Nephron progenitor cell (in vitro differentiated cells): ENCODE measurements around the gene PIGBOS1.

Experiments used
- DNase-seq: peaks from one replicate; pipeline ENCODE4 v3.0.0; 2021
- H3K27ac Mint-ChIP-seq: 2 replicates; pipeline ENCODE4 v1.8.0; 2021; ENCODE audit warnings: mild to moderate bottlenecking, moderate library complexity, mixed read lengths
- H3K27me3 Mint-ChIP-seq: 2 replicates; pipeline ENCODE4 v1.8.0; 2021; ENCODE audit warnings: mild to moderate bottlenecking, low read depth, mixed read lengths; ENCODE audit not compliant: poor library complexity
- H3K36me3 Mint-ChIP-seq: 2 replicates; pipeline ENCODE4 v1.8.0; 2021; ENCODE audit warnings: low read depth, mixed read lengths
- H3K4me1 Mint-ChIP-seq: 2 replicates; pipeline ENCODE4 v1.8.0; 2021; ENCODE audit warnings: mixed read lengths
- H3K4me3 Mint-ChIP-seq: 2 replicates; pipeline ENCODE4 v1.8.0; 2021; ENCODE audit warnings: mild to moderate bottlenecking, moderate library complexity, mixed read lengths
- H3K9me3 Mint-ChIP-seq: 2 replicates; pipeline ENCODE4 v1.8.0; 2021; ENCODE audit warnings: mild to moderate bottlenecking, moderate library complexity, mixed read lengths
- TF ChIP-seq, protein P1 (sequence below): fragments of 200-600 bp; sonication (generic); IDR thresholded peaks from 2 replicates; pipeline ENCODE4 v1.5.0; 2021; ENCODE audit warnings: antibody characterized with exemption

The PIGBOS1 gene

GRCh38 chr15:55267401-55268175, 51.3 kb downstream of the PIGBOS1 start:
- DNase-seq, result no peak
- Mint-ChIP-seq H3K27ac (peak overlapping the region; percentile 12), H3K27me3 (no peaks in the 10 kb centered on the region), H3K36me3 (peaks cover 2% of the 10 kb centered on the region), H3K9me3 (peaks cover 2% of the 10 kb centered on the region), H3K4me3 (no peak overlapping the region), H3K4me1 (peaks cover 50% of the 10 kb centered on the region)
- TF ChIP-seq, protein P1, sequence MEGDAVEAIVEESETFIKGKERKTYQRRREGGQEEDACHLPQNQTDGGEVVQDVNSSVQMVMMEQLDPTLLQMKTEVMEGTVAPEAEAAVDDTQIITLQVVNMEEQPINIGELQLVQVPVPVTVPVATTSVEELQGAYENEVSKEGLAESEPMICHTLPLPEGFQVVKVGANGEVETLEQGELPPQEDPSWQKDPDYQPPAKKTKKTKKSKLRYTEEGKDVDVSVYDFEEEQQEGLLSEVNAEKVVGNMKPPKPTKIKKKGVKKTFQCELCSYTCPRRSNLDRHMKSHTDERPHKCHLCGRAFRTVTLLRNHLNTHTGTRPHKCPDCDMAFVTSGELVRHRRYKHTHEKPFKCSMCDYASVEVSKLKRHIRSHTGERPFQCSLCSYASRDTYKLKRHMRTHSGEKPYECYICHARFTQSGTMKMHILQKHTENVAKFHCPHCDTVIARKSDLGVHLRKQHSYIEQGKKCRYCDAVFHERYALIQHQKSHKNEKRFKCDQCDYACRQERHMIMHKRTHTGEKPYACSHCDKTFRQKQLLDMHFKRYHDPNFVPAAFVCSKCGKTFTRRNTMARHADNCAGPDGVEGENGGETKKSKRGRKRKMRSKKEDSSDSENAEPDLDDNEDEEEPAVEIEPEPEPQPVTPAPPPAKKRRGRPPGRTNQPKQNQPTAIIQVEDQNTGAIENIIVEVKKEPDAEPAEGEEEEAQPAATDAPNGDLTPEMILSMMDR, result no peak
